ENCODE results near the gene ELF2.

DNA sequence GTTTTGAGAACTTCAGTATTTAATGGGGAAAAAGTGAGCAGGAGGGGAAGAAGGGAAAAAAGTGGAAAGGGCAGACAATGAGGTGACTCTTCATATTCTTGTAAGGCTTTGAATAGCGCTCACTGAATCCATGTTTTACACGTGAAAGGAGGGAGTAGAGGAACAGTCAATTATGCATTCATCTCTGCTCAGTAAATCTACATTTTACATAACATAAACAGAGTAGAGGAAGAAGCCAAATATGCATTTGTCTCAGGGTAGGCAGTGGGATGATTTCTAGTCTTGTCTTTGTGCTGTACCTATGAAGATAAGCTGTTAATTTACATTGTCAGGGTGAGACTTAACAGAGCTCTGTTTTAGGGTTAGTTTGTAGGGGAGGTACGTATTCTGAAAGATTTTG, 19.4 kb upstream of the ELF2 start:
- TF ChIP-seq POLR2A (IDR thresholded peaks at IDR 0.05), result no peak
- TF ChIP-seq, protein P1, sequence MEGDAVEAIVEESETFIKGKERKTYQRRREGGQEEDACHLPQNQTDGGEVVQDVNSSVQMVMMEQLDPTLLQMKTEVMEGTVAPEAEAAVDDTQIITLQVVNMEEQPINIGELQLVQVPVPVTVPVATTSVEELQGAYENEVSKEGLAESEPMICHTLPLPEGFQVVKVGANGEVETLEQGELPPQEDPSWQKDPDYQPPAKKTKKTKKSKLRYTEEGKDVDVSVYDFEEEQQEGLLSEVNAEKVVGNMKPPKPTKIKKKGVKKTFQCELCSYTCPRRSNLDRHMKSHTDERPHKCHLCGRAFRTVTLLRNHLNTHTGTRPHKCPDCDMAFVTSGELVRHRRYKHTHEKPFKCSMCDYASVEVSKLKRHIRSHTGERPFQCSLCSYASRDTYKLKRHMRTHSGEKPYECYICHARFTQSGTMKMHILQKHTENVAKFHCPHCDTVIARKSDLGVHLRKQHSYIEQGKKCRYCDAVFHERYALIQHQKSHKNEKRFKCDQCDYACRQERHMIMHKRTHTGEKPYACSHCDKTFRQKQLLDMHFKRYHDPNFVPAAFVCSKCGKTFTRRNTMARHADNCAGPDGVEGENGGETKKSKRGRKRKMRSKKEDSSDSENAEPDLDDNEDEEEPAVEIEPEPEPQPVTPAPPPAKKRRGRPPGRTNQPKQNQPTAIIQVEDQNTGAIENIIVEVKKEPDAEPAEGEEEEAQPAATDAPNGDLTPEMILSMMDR (IDR thresholded peaks at IDR 0.05), result no peak
- no peak for TF ChIP-seq EP300 (IDR thresholded peaks at IDR 0.05)
